ENCODE measurements around the gene CERS6.

CERS6 gene

GRCh38 chr2:168529054-168529833 lies 73.2 kb downstream of the CERS6 start:
- no peak for DNase-seq (ENCODE audit: low read depth in 1 of 2, low spot score in 1 of 2)

- DNase-seq (ENCODE audit: low read depth in 1 of 2, low spot score in 1 of 2), result no peak
Measured at GRCh38 chr2:168529900-168530561, 74.0 kb downstream of the CERS6 start.

GRCh38 chr2:168530982-168531622 lies 75.0 kb downstream of the CERS6 start:
- no peak for DNase-seq (ENCODE audit: low read depth in 1 of 2, low spot score in 1 of 2)

GRCh38 chr2:168534926-168535325 lies 78.9 kb downstream of the CERS6 start:
- no peak for DNase-seq (ENCODE audit: low read depth in 1 of 2, low spot score in 1 of 2)

- no peak for DNase-seq (ENCODE audit: low read depth in 1 of 2, low spot score in 1 of 2)
Measured at GRCh38 chr2:168536925-168537466, 80.9 kb downstream of the CERS6 start.

- DNase-seq (ENCODE audit: low read depth in 1 of 2, low spot score in 1 of 2), result no peak
Measured at GRCh38 chr2:168538133-168538532, 82.1 kb downstream of the CERS6 start.

GRCh38 chr2:168538534-168538933 lies 82.5 kb downstream of the CERS6 start:
- DNase-seq (ENCODE audit: low read depth in 1 of 2, low spot score in 1 of 2), result no peak

GRCh38 chr2:168539945-168540344 lies 83.9 kb downstream of the CERS6 start:
- no peak for DNase-seq (ENCODE audit: low read depth in 1 of 2, low spot score in 1 of 2)

GRCh38 chr2:168541858-168542257 lies 85.8 kb downstream of the CERS6 start:
- DNase-seq (ENCODE audit: low read depth in 1 of 2, low spot score in 1 of 2), result no peak

GRCh38 chr2:168543037-168543436 lies 87.0 kb downstream of the CERS6 start:
- DNase-seq (ENCODE audit: low read depth in 1 of 2, low spot score in 1 of 2), result no peak

- DNase-seq (ENCODE audit: low read depth in 1 of 2, low spot score in 1 of 2), result no peak
Measured at GRCh38 chr2:168543935-168544334, 87.9 kb downstream of the CERS6 start.

GRCh38 chr2:168545439-168546082 lies 89.5 kb downstream of the CERS6 start:
- DNase-seq (ENCODE audit: low read depth in 1 of 2, low spot score in 1 of 2), result no peak

GRCh38 chr2:168550670-168551069 lies 94.6 kb downstream of the CERS6 start:
- no peak for DNase-seq (ENCODE audit: low read depth in 1 of 2, low spot score in 1 of 2)

GRCh38 chr2:168552450-168552856 lies 96.4 kb downstream of the CERS6 start:
- DNase-seq (ENCODE audit: low read depth in 1 of 2, low spot score in 1 of 2), result no peak

- no peak for DNase-seq (ENCODE audit: low read depth in 1 of 2, low spot score in 1 of 2)
Measured at GRCh38 chr2:168555283-168555682, 99.2 kb downstream of the CERS6 start.

GRCh38 chr2:168559187-168559586 lies 103.1 kb downstream of the CERS6 start:
- DNase-seq (ENCODE audit: low read depth in 1 of 2, low spot score in 1 of 2), result no peak

GRCh38 chr2:168560817-168561499 lies 104.9 kb downstream of the CERS6 start:
- no peak for DNase-seq (ENCODE audit: low read depth in 1 of 2, low spot score in 1 of 2)

GRCh38 chr2:168561991-168562390 lies 105.9 kb downstream of the CERS6 start:
- DNase-seq (ENCODE audit: low read depth in 1 of 2, low spot score in 1 of 2), result no peak

- DNase-seq (ENCODE audit: low read depth in 1 of 2, low spot score in 1 of 2), result no peak
Measured at GRCh38 chr2:168562971-168563370, 106.9 kb downstream of the CERS6 start.

GRCh38 chr2:168564641-168565040 lies 108.6 kb downstream of the CERS6 start:
- no peak for DNase-seq (ENCODE audit: low read depth in 1 of 2, low spot score in 1 of 2)

GRCh38 chr2:168565112-168565511 lies 109.0 kb downstream of the CERS6 start:
- no peak for DNase-seq (ENCODE audit: low read depth in 1 of 2, low spot score in 1 of 2)
